HG02981 (cell line): ENCODE measurements around the gene CBARP.

Experiments used
- ATAC-seq: cut with Tn5 transposase; IDR thresholded peaks from one replicate; pipeline ENCODE4 v1.9.1; 2021; ENCODE audit warnings: mild to moderate bottlenecking, moderate library complexity; ENCODE audit not compliant: unreplicated experiment

The CBARP gene

DNA sequence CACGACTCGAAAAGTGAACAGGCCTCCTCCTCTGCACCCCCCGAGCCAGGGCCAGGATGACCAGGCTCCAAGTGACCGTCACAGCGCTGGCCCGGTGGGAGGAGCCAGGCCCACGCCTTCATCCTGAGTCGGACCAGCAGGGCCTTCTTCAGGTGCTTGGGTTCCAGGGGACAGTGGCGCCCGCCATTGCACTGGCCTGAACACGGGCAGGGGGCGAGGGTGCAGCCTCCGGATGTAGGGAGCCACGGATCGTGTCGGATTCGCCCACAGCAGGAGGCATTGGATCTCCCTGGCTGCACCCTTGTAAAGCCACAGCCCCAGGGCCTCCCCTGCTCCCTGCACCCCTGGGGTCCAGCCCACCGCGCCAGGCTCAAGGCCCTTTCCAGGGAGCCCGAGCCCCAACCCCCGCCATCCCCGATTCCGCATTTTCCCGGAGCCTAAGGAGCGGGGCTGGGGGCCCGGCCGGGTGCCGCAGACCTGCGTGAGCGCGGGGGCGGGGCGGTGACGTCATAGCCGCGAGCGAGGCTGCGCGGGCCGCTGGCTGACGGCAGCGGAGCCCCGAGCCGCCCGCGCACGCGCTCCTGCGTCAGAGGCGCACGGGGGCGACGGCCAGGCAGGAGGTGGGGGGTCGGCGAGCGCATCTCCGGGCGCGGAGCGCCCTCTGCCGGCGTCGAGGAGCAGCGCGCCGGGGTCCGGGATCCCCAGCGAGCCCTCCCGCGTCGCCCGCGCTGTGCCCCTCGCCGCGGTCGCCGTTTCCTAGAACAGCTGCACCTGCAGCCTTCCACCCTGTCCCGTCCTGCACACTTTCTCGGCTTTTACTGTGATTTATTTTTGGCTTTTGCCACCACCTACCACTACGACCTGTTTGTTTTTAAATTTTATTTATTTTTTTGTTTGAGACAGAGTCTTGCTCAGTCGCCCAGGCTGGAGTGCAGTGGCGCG lies 2.3 kb upstream of the CBARP start:
- peak; percentile 33 for ATAC-seq

DNA sequence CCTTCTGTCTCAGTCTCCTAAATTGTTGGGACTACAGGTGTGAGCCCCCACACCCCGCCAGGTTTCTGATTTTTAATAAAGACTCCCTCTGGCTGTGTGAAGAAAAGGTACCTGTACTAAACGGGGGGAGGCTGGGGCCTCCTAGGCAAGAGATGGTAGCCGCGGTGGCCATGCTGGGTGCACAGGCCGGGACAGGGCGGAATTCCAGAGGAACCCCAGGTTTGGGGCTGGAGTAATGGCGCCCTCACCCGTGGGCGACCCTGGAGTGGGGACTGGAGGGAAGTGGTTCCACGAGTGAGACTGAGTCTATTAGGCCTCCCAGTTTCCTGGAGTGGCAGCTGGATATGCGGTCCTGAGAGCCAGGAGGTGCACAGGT lies 1.6 kb upstream of the CBARP start:
- ATAC-seq, result no peak

GRCh38 chr19:1238369-1239303 lies 831 bp upstream of the CBARP start:
- no peak for ATAC-seq

DNA sequence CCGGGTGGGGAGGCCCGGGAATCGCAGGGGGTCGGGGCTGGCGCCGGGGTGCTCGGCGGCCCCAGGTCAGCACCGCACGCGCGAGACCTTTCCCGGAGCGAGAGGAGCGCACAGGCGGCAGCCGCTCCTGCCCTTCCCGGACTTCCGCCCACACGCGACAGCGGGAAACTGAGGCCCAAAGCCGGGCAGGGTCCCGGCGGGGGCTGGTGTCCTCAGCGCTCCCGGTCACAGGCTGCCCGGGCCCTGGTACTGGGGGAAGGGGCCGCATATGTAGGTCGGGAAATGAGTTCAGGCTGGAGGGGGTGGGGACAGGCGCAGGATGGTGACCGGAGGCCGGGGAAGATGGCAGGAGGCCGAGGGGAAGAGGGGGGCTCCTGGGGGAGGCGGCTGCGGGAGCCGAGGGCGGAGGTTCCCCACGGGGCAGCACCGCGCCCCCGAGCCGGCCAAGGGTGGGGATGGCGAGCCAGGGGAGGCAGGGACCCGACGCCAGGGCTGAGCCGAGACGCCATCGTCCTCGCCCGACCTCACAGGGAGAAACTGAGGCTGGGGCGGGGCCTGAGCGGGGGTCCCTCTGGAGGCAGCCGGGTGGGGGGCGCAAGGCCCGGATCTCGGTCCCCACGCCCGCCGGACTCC lies 662 bp downstream of the CBARP start:
- ATAC-seq, result no peak

GRCh38 chr19:1236576-1236975 lies 1.2 kb downstream of the CBARP start:
- ATAC-seq, result no peak

DNA sequence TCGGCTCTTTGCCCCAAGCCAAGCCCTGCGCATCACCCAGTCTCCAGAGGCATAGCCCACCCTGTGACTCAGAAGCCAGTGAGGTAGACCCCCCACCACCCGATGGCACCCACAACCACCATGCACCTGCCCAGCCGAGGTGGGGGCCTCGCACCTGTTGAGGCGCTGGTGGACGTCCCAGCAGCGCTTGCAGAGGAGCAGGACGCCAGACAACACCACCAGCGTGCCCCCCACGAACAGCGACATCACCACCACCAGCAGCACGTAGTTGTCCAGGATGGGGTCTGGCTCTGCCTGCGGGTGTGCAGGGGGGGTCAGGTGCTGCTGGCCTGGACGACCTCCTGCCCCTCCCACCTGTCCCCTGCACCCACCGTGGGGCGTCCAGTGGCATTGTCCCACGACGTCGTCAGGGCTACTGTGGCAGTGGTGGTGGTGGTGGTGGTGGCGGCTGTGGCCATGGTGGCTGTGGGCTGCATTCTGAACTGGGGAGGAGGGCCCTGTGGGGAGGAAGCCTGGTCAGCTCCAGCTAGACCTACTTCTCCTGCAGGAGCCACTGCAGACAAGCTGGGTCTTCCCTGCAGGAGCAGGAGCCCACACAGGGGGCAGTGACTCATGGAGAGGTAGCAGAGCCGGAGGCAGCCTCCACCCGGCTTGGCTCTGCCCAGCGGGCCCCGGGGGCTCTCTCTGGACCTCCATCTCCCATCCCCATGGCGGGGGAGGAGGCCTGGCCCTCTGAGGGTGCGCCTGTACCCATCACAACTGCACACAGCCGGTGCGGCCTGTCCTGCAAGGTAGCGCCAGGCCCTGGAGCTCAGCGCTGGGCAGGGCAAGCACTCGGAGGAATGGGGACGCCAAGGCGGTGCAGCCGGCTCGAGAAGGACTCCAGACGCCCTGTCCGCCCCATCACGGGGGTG lies 1.9 kb downstream of the CBARP start:
- no peak for ATAC-seq

DNA sequence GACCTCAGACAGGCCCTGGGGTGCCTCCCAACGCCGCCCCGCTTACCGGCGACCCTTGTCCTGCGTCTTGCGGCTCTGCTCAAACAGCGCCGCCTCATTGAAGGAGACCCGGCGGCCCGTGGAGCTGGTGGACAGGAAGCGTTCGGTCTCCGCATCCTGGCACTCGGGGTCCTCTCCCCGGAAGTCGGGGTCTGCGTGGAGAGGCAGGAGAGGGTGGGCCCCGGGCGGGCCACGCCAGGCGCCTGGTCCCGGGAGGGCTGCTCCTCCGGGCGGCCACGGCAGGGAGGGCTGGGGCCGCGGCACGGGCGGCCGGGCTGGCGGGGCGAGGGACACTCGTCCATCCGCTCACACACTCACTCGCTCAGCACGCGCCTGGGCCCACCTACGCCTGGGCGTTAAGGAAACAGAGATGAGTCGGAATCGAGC lies 2.8 kb downstream of the CBARP start:
- ATAC-seq, result no peak

DNA sequence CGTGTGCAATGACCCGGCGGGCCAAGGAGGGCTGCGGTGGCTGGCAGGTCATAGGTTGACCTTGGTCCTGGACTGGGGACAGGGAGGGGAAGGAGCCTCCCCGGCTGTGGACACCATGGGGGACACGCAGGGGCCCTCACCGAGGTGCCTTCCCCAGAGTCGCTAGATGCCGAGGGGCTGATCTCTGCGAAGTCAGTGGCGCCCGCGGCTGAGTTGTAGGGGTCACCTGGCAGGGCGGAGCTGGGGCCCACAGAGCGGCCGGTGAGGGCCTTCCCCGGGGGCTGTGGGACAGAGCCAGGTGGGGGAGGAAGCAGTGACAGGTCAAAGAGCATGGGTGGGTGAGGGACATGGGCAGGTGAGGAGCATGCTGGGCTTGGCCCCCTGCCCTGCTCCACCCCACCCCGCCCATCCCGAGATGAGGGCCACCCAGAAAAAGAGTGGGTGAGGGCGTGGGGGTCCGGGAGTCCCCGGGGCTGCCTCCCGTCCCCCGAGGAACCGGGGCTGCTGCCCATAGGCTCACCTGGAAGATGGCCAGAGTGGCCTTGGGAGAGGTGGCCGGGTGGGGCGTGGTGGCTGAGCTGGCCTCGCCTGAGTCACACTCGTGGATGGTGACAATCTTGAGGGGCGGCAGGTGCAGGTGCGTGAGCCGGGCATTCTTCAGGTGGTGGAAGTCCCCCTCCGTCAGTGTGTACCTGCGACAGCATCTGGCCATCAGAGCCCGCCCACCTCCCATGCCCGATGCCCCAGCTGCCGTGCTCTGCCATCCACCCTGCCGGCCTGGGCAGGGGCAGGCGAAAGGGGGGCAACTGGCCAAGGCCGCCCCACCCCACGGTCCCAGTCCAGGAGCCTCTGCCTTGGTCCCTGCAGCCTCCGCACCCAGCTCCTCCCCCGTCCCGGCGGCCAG lies 3.5 kb downstream of the CBARP start:
- ATAC-seq, result no peak

GRCh38 chr19:1233115-1233667 lies 4.6 kb downstream of the CBARP start:
- no peak for ATAC-seq

GRCh38 chr19:1232652-1233072 lies 5.1 kb downstream of the CBARP start:
- no peak for ATAC-seq

- ATAC-seq, result no peak
Measured at GRCh38 chr19:1231729-1232637, 5.8 kb downstream of the CBARP start.

- no peak for ATAC-seq
Measured at GRCh38 chr19:1230783-1231489, 6.9 kb downstream of the CBARP start.

- ATAC-seq, result no peak
Measured at GRCh38 chr19:1229924-1230782, 7.7 kb downstream of the CBARP start.

DNA sequence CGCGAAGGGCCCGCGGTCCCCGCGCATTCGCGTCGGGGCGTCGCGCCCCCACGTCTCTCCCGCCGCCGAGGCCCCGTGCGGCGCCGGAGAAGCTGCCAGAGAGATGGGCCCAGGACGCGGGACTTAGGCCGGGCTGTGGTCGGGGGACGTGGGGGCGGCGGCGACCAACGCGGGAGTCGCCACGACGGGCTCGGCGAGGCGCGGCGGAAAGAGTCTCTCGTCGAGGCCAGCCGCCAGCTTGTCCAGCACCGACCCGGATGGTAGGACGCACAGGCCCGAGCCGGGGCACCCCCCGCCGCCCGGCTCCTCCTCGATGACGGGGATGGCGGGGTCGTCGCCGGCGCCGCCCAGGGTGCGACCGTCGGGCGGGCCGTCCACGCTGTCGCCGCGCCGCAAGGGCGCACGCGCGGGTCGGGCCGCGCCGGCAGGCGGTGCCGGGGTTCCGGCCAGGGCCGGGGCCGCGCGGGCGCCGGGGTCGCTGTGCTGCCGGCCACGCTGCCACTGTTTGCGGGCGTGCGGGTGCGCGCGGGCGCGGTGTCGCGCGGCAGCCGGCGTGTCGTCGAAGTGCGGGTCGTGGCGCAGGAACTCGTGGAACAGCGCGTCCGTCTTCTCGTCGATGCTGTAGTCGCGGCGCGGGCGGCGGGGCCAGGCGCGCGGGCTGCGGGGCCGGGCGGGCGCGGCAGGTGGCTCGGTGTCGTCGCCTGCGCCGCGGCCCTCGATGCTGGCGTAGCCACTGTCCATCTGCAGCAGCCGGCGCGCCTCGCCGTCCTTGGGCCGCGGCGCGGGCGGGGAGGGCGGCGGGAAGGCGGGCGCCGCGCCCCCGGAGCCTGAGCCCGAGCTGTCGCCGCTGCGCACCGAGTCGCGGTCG lies 8.5 kb downstream of the CBARP start:
- ATAC-seq, result no peak
